Measurements from ENCODE around the gene DNTTIP2.
"Not testable (repeated sequence)": the region's sequence is repeated elsewhere in the genome, so short reads cannot be mapped to it uniquely, and the experiment has no call there.

The DNTTIP2 gene

GRCh38 chr1:93840956-93841482 lies 38.0 kb downstream of the DNTTIP2 start:
- DNase-seq, result no peak

GRCh38 chr1:93839753-93840152 lies 39.3 kb downstream of the DNTTIP2 start:
- DNase-seq, result no peak

GRCh38 chr1:93839307-93839706 lies 39.7 kb downstream of the DNTTIP2 start:
- DNase-seq, result no peak

- no peak for DNase-seq
Observed at GRCh38 chr1:93837961-93838360, 41.0 kb downstream of the DNTTIP2 start.

GRCh38 chr1:93833293-93833692 lies 45.7 kb downstream of the DNTTIP2 start:
- DNase-seq, result not testable (repeated sequence)

- no peak for DNase-seq
Observed at GRCh38 chr1:93829061-93829460, 49.9 kb downstream of the DNTTIP2 start.

GRCh38 chr1:93828367-93828755 lies 50.6 kb downstream of the DNTTIP2 start:
- DNase-seq, result no peak

GRCh38 chr1:93827633-93828366 lies 51.2 kb downstream of the DNTTIP2 start:
- no peak for DNase-seq

GRCh38 chr1:93827128-93827527 lies 51.9 kb downstream of the DNTTIP2 start:
- DNase-seq, result no peak

- no peak for DNase-seq
Observed at GRCh38 chr1:93824834-93825233, 54.2 kb downstream of the DNTTIP2 start.

GRCh38 chr1:93822730-93823425 lies 56.1 kb downstream of the DNTTIP2 start:
- no peak for DNase-seq

- no peak for DNase-seq
Observed at GRCh38 chr1:93821423-93822144, 57.4 kb downstream of the DNTTIP2 start.

- no peak for DNase-seq
Observed at GRCh38 chr1:93820554-93821422, 58.2 kb downstream of the DNTTIP2 start.

- no peak for DNase-seq
Observed at GRCh38 chr1:93818570-93818959, 60.4 kb downstream of the DNTTIP2 start.

GRCh38 chr1:93817819-93818569 lies 61.0 kb downstream of the DNTTIP2 start:
- DNase-seq, result no peak

GRCh38 chr1:93816970-93817678 lies 61.9 kb downstream of the DNTTIP2 start:
- DNase-seq, result no peak

All from effector CD8-positive, alpha-beta T cell (primary cell).